Neural progenitor cell (in vitro differentiated cells): ENCODE results near the gene PLPPR2. TPM values are rescaled to one million over a fixed set of nuclear protein-coding genes. Genes with fewer than 3 reads are reported as not detected.

Experiments
- DNase-seq: peaks from one replicate; pipeline ENCODE4 v3.0.0-alpha.2; 2016; ENCODE audit warnings: low spot score
- H2AFZ ChIP-seq: fragments of 200-600 bp; sonication (generic); replicated peaks from 2 replicates; pipeline ENCODE4 v1.6.1; 2016; ENCODE audit warnings: antibody characterized with exemption
- H3F3A ChIP-seq: fragments of 200-600 bp; sonication (generic); 2 replicates; pipeline ENCODE4 v1.6.1; 2016; ENCODE audit warnings: antibody characterized with exemption, low read depth
- H3K27ac ChIP-seq: fragments of 200-600 bp; sonication (generic); 2 replicates; pipeline ENCODE4 v1.5.1; 2016; ENCODE audit warnings: mild to moderate bottlenecking
- H3K27me3 ChIP-seq: fragments of 200-600 bp; sonication (generic); 2 replicates; pipeline ENCODE4 v1.6.1; 2016; ENCODE audit warnings: mild to moderate bottlenecking, moderate library complexity
- H3K36me3 ChIP-seq: fragments of 200-600 bp; sonication (generic); 2 replicates; pipeline ENCODE4 v1.5.1; 2016
- H3K4me1 ChIP-seq: fragments of 200-600 bp; sonication (generic); 2 replicates; pipeline ENCODE4 v1.6.1; 2016; ENCODE audit warnings: mixed run types
- H3K4me2 ChIP-seq: fragments of 200-600 bp; sonication (generic); 2 replicates; pipeline ENCODE4 v1.6.1; 2016
- H3K4me3 ChIP-seq: fragments of 200-600 bp; sonication (generic); 2 replicates; pipeline ENCODE4 v1.5.1; 2016
- H3K79me2 ChIP-seq: fragments of 200-600 bp; sonication (generic); 2 replicates; pipeline ENCODE4 v1.6.1; 2016; ENCODE audit warnings: low read depth
- H3K9ac ChIP-seq: fragments of 200-600 bp; sonication (generic); 2 replicates; pipeline ENCODE4 v1.6.1; 2016
- H3K9me3 ChIP-seq: fragments of 200-600 bp; sonication (generic); 2 replicates; pipeline ENCODE4 v1.5.1; 2016; ENCODE audit warnings: low read depth
- H4K20me1 ChIP-seq: fragments of 200-600 bp; sonication (generic); 2 replicates; pipeline ENCODE4 v1.6.1; 2016; ENCODE audit warnings: low read depth
- H3K27ac Mint-ChIP-seq: 3 replicates; pipeline ENCODE4 v1.8.0; 2021; ENCODE audit warnings: mixed read lengths
- H3K27me3 Mint-ChIP-seq: 2 replicates; pipeline ENCODE4 v1.8.0; 2022; ENCODE audit warnings: low read depth, mild to moderate bottlenecking, inconsistent platforms, moderate library complexity, mixed read lengths; ENCODE audit not compliant: insufficient read depth
- H3K36me3 Mint-ChIP-seq: 3 replicates; pipeline ENCODE4 v1.8.0; 2021; ENCODE audit warnings: mixed read lengths
- H3K4me1 Mint-ChIP-seq: 3 replicates; pipeline ENCODE4 v1.8.0; 2021; ENCODE audit warnings: mixed read lengths
- H3K4me3 Mint-ChIP-seq: 3 replicates; pipeline ENCODE4 v1.8.0; 2021; ENCODE audit warnings: mild to moderate bottlenecking, moderate library complexity, mixed read lengths
- H3K9me3 Mint-ChIP-seq: 3 replicates; pipeline ENCODE4 v1.8.0; 2020; ENCODE audit warnings: mixed read lengths
- EZH2 ChIP-seq: fragments of 200-600 bp; sonication (generic); IDR thresholded peaks from 2 replicates; pipeline ENCODE4 v1.6.1; 2017; ENCODE audit warnings: antibody characterized with exemption, mild to moderate bottlenecking, moderate library complexity
- EZH2phosphoT487 ChIP-seq: fragments of 200-600 bp; sonication (generic); IDR thresholded peaks from 2 replicates; pipeline ENCODE4 v1.6.1; 2017; ENCODE audit warnings: antibody characterized with exemption
- total RNA-seq: library from RNA; depleted of rRNA; stranded (reverse); fragments of >200 nt; gene quantifications from 2 replicates; pipeline ENCODE4 v1.2.3, GENCODE V29; 2015; ENCODE audit warnings: low replicate concordance
- TF ChIP-seq, protein P1 (sequence below): fragments of 200-600 bp; sonication (generic); IDR thresholded peaks from 2 replicates; pipeline ENCODE4 v1.5.1; 2017; ENCODE audit warnings: antibody characterized with exemption, mild to moderate bottlenecking

PLPPR2 gene
- total RNA-seq, 1 donor from 2014 or later = 0.80 TPM

- Mint-ChIP-seq H3K4me3 (no peak overlapping the region), H3K4me1 (peaks cover 34% of the 10 kb centered on the region), H3K27ac (no peak overlapping the region), H3K27me3 (peaks cover 18% of the 10 kb centered on the region), H3K9me3 (no peaks in the 10 kb centered on the region), H3K36me3 (no peaks in the 10 kb centered on the region)
- no peak overlapping the region for H3K9ac ChIP-seq
- H4K20me1 ChIP-seq = no peaks in the 10 kb centered on the region
- no peak overlapping the region for H3K4me3 ChIP-seq
- H2AFZ ChIP-seq = no peak overlapping the region
- no peaks in the 10 kb centered on the region for H3F3A ChIP-seq
- H3K79me2 ChIP-seq = no peaks in the 10 kb centered on the region
- no peak overlapping the region for H3K27ac ChIP-seq
- H3K36me3 ChIP-seq = no peaks in the 10 kb centered on the region
- DNase-seq = no peak
- H3K4me1 ChIP-seq = no peaks in the 10 kb centered on the region
- no peaks in the 10 kb centered on the region for H3K27me3 ChIP-seq
- no peaks in the 10 kb centered on the region for H3K9me3 ChIP-seq
- no peak for TF ChIP-seq EZH2phosphoT487
- TF ChIP-seq, protein P1, sequence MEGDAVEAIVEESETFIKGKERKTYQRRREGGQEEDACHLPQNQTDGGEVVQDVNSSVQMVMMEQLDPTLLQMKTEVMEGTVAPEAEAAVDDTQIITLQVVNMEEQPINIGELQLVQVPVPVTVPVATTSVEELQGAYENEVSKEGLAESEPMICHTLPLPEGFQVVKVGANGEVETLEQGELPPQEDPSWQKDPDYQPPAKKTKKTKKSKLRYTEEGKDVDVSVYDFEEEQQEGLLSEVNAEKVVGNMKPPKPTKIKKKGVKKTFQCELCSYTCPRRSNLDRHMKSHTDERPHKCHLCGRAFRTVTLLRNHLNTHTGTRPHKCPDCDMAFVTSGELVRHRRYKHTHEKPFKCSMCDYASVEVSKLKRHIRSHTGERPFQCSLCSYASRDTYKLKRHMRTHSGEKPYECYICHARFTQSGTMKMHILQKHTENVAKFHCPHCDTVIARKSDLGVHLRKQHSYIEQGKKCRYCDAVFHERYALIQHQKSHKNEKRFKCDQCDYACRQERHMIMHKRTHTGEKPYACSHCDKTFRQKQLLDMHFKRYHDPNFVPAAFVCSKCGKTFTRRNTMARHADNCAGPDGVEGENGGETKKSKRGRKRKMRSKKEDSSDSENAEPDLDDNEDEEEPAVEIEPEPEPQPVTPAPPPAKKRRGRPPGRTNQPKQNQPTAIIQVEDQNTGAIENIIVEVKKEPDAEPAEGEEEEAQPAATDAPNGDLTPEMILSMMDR = no peak
- no peak for TF ChIP-seq EZH2
- H3K4me2 ChIP-seq = no peak overlapping the region
Observed at GRCh38 chr19:11321191-11322126, 33.8 kb upstream of the PLPPR2 start.

GRCh38 chr19:11322269-11323024 lies 32.8 kb upstream of the PLPPR2 start:
- Mint-ChIP-seq H3K27ac (peak overlapping the region; percentile 4), H3K4me1 (peaks cover 34% of the 10 kb centered on the region), H3K4me3 (no peak overlapping the region), H3K9me3 (no peaks in the 10 kb centered on the region), H3K36me3 (peaks cover 5% of the 10 kb centered on the region), H3K27me3 (peaks cover 18% of the 10 kb centered on the region)
- no peaks in the 10 kb centered on the region for H3K36me3 ChIP-seq
- H3K4me2 ChIP-seq = no peak overlapping the region
- H3K4me1 ChIP-seq = no peaks in the 10 kb centered on the region
- no peaks in the 10 kb centered on the region for H3K27me3 ChIP-seq
- H2AFZ ChIP-seq = no peak overlapping the region
- DNase-seq = no peak
- H3K79me2 ChIP-seq = no peaks in the 10 kb centered on the region
- no peak overlapping the region for H3K4me3 ChIP-seq
- no peaks in the 10 kb centered on the region for H3K9me3 ChIP-seq
- TF ChIP-seq EZH2phosphoT487 (no peak), EZH2 (no peak)
- TF ChIP-seq, protein P1 = no peak
- H3K27ac ChIP-seq = no peak overlapping the region
- H3K9ac ChIP-seq = no peak overlapping the region
- no peaks in the 10 kb centered on the region for H4K20me1 ChIP-seq
- no peaks in the 10 kb centered on the region for H3F3A ChIP-seq

DNA sequence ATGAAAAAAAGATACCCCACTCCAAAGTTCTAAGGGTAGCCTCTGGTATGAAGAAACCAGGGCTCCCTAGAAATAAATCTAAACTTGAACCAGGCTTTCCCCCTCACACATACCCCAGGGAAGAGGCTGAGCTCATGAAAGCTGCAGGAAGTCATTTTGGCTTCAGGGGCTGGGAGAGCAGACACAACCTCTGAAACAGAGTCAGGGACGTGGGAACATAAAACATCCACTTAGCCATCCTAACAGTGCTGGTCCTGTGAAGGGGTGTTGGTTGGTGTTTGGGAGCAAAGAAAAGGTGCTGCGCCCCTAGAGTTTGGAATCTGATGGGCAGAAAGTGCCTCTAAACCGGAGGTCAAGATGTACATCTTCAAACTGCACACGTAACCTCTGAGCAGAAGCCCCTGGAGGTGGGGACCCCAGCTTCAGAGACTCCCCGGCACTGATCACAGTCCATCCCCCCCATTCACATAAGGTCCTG lies 31.6 kb upstream of the PLPPR2 start:
- H3K36me3 ChIP-seq = no peaks in the 10 kb centered on the region
- H3K79me2 ChIP-seq = no peaks in the 10 kb centered on the region
- no peak overlapping the region for H2AFZ ChIP-seq
- H3F3A ChIP-seq = no peaks in the 10 kb centered on the region
- no peaks in the 10 kb centered on the region for H4K20me1 ChIP-seq
- H3K4me1 ChIP-seq = no peaks in the 10 kb centered on the region
- TF ChIP-seq EZH2phosphoT487 = no peak
- TF ChIP-seq, protein P1 = no peak
- TF ChIP-seq EZH2 = no peak
- no peak for DNase-seq
- Mint-ChIP-seq H3K4me3 (no peak overlapping the region), H3K9me3 (no peaks in the 10 kb centered on the region), H3K27ac (no peak overlapping the region), H3K4me1 (peaks cover 34% of the 10 kb centered on the region), H3K27me3 (peaks cover 18% of the 10 kb centered on the region), H3K36me3 (peaks cover 5% of the 10 kb centered on the region)
- H3K4me3 ChIP-seq = no peak overlapping the region
- H3K9ac ChIP-seq = no peak overlapping the region
- H3K27me3 ChIP-seq = no peaks in the 10 kb centered on the region
- H3K27ac ChIP-seq = no peak overlapping the region
- no peaks in the 10 kb centered on the region for H3K9me3 ChIP-seq
- no peak overlapping the region for H3K4me2 ChIP-seq
